WTC11 (cell line): ENCODE measurements around the gene C13orf46. TPM values are rescaled to one million over a fixed set of nuclear protein-coding genes. Genes with fewer than 3 reads are reported as not detected.
A peak's percentile ranks its signal among the peaks of the same experiment; 100 is the strongest.

ENCODE experiments used
- ATAC-seq: fragments of 200-7000 bp; cut with Tn5 transposase; 2 replicates; pipeline ENCODE4 v1.10.0; 2021; ENCODE audit warnings: mild to moderate bottlenecking, moderate library complexity
- CTCF ChIA-PET: fragments of 300-600 bp; sonication (Branson Sonifier 250); formaldehyde crosslinking; loops from one replicate; lab custom pipeline; 2021; ENCODE audit warnings: antibody characterized with exemption; lab: Charles Lee
- POLR2A ChIA-PET: fragments of 350-600 bp; sonication (Branson Sonifier 250); formaldehyde crosslinking; loops from one replicate; lab custom pipeline; 2021; ENCODE audit warnings: antibody characterized with exemption; lab: Charles Lee
- DNase-seq: peaks from one replicate; pipeline ENCODE4 v3.0.0; 2021; ENCODE audit warnings: low spot score
- H3K27ac Mint-ChIP-seq: 2 replicates; pipeline ENCODE4 v1.8.0; 2021; ENCODE audit warnings: mixed read lengths
- H3K27me3 Mint-ChIP-seq: 2 replicates; pipeline ENCODE4 v1.8.0; 2021; ENCODE audit warnings: low read depth, mild to moderate bottlenecking, moderate library complexity, mixed read lengths
- H3K36me3 Mint-ChIP-seq: 2 replicates; pipeline ENCODE4 v1.8.0; 2021; ENCODE audit warnings: mixed read lengths
- H3K4me1 Mint-ChIP-seq: 2 replicates; pipeline ENCODE4 v1.8.0; 2022; ENCODE audit warnings: mixed read lengths
- H3K4me3 Mint-ChIP-seq: 2 replicates; pipeline ENCODE4 v1.8.0; 2021; ENCODE audit warnings: mild to moderate bottlenecking, moderate library complexity, mixed read lengths
- H3K9me3 Mint-ChIP-seq: 2 replicates; pipeline ENCODE4 v1.8.0; 2021; ENCODE audit warnings: mixed read lengths
- AR ChIP-seq: fragments of 250-450 bp; sonication (Bioruptor Pico); IDR thresholded peaks from 2 replicates; pipeline ENCODE4 v1.9.0; 2021; ENCODE audit warnings: mild to moderate bottlenecking
- ELF4 ChIP-seq: sonication (generic); formaldehyde crosslinking; IDR thresholded peaks from 2 replicates; pipeline ENCODE4 v1.8.1; 2022; ENCODE audit warnings: low read depth, mild to moderate bottlenecking, moderate library complexity, missing genetic modification reagents
- ETV6 ChIP-seq: sonication (generic); formaldehyde crosslinking; IDR thresholded peaks from 2 replicates; pipeline ENCODE4 v1.8.1; 2022; ENCODE audit warnings: mild to moderate bottlenecking, missing genetic modification reagents
- HMGA2 ChIP-seq: fragments of 250-450 bp; sonication (Bioruptor Pico); IDR thresholded peaks from 2 replicates; pipeline ENCODE4 v1.4.0; 2021; ENCODE audit warnings: mild to moderate bottlenecking, moderate library complexity
- JAZF1 ChIP-seq: fragments of 250-450 bp; sonication (Bioruptor Pico); IDR thresholded peaks from 2 replicates; pipeline ENCODE4 v1.9.0; 2021; ENCODE audit warnings: moderate library complexity, mild to moderate bottlenecking, inconsistent platforms
- MYBL2 ChIP-seq: sonication (generic); formaldehyde crosslinking; IDR thresholded peaks from 2 replicates; pipeline ENCODE4 v1.8.1; 2023; ENCODE audit warnings: mild to moderate bottlenecking, moderate library complexity, missing genetic modification reagents
- RELA ChIP-seq: sonication (generic); formaldehyde crosslinking; IDR thresholded peaks from 2 replicates; pipeline ENCODE4 v1.8.1; 2022; ENCODE audit warnings: missing genetic modification reagents, mild to moderate bottlenecking, borderline replicate concordance
- SP1 ChIP-seq: sonication (generic); formaldehyde crosslinking; conservative IDR thresholded peaks from 2 replicates; pipeline ENCODE4 v1.8.1; 2022; ENCODE audit warnings: missing genetic modification reagents
- TCF7 ChIP-seq: sonication (generic); formaldehyde crosslinking; IDR thresholded peaks from 2 replicates; pipeline ENCODE4 v1.8.0; 2022; ENCODE audit warnings: mild to moderate bottlenecking, low read depth, missing genetic modification reagents, moderate library complexity
- ZBTB43 ChIP-seq: sonication (generic); formaldehyde crosslinking; IDR thresholded peaks from 2 replicates; pipeline ENCODE4 v1.8.1; 2023; ENCODE audit warnings: mild to moderate bottlenecking, missing genetic modification reagents
- ZNF121 ChIP-seq: sonication (generic); formaldehyde crosslinking; IDR thresholded peaks from 2 replicates; pipeline ENCODE4 v1.8.0; 2023; ENCODE audit warnings: missing genetic modification reagents
- ZNF219 ChIP-seq: sonication (generic); formaldehyde crosslinking; IDR thresholded peaks from 2 replicates; pipeline ENCODE4 v1.8.0; 2023; ENCODE audit warnings: missing genetic modification reagents, mild to moderate bottlenecking, borderline replicate concordance
- ZNF671 ChIP-seq: fragments of 250-450 bp; sonication (Bioruptor Pico); IDR thresholded peaks from 2 replicates; pipeline ENCODE4 v1.8.0; 2021; ENCODE audit warnings: mild to moderate bottlenecking
- total RNA-seq: library from RNA; stranded (reverse); gene quantifications from 3 replicates; pipeline ENCODE4 v1.2.3, GENCODE V29; 2021
- TF ChIP-seq, protein P1 (sequence below): fragments of 250-450 bp; sonication (Bioruptor Pico); conservative IDR thresholded peaks from 2 replicates; pipeline ENCODE4 v1.9.0; 2021; ENCODE audit warnings: mild to moderate bottlenecking
- TF ChIP-seq, protein P2 (sequence below): sonication (generic); formaldehyde crosslinking; IDR thresholded peaks from 2 replicates; pipeline ENCODE4 v1.8.1; 2023; ENCODE audit warnings: mild to moderate bottlenecking, missing genetic modification reagents
- TF ChIP-seq, protein P3 (sequence below): sonication (generic); formaldehyde crosslinking; IDR thresholded peaks from 2 replicates; pipeline ENCODE4 v1.8.0; 2022; ENCODE audit warnings: mild to moderate bottlenecking, missing genetic modification reagents
- TF ChIP-seq, protein P4 (sequence below): fragments of 250-450 bp; sonication (Bioruptor Pico); IDR thresholded peaks from 2 replicates; pipeline ENCODE4 v2.1.2; 2022; ENCODE audit warnings: mild to moderate bottlenecking, moderate library complexity

Gene C13orf46
- total RNA-seq, 1 experiment from 2014 or later: 0.50 TPM

DNA sequence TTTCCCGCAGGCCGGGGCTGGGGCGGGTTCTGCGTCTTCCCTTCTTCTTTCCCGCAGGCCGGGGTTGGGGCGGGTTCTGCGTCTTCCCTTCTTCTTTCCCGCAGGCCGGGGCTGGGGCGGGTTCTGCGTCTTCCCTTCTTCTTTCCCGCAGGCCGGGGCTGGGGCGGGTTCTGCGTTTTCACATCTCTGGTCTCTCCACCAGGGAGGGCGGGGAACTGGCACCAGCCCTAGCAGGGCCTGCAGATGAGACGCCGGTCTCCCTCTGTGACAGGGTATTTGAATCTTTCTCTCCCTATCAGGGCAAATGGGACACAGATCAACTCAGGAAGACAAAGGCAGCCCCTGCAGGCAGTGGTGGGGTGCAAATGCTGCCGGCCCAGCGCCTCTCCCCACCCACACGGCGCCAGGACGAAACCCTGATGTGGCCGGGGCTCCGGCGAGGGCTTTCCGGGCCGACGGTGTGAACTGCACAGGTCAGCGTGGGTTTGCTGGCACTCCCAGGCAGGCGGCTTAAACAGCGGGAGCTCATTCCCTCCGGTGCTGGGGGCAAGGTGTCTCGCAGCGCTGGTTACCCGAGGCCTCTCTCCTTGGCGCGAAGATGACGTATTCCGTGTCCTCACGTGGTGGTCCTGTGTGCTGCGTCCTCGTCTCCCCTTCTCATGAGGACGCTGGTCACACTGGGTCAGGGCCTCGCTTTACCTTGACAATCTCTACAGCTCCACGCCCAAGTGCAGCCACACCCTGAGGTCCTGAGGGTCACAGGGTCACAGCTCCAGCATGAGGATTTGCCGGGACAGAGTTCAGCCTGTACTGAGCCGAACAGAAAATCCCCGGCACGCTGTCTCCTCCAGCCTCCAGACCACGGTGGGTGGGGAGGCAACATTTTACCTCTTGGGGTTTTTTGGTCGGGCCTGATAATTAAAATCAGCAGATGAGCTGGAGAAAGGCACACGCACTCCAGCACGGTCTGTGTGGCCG lies 717 bp upstream of the C13orf46 start:
- peaks cover 7% of the 10 kb centered on the region; the same call in 1 of the 2 replicates for H3K36me3 Mint-ChIP-seq

GRCh38 chr13:113972451-113973217 lies 1.2 kb downstream of the C13orf46 start:
- no peak overlapping the region for H3K27ac Mint-ChIP-seq
- POLR2A ChIA-PET: no interaction called here
- no peak for ATAC-seq

More for the DNA sequence above, 717 bp upstream of the C13orf46 start:
- Mint-ChIP-seq H3K27ac (no peak overlapping the region), H3K27me3 (no peaks in the 10 kb centered on the region), H3K9me3 (no peaks in the 10 kb centered on the region), H3K4me1 (no peaks in the 10 kb centered on the region), H3K4me3 (no peak overlapping the region)
- DNase-seq: peak; percentile 8
- POLR2A ChIA-PET: no interaction called here
- CTCF ChIA-PET: no interaction called here
- no peak for ATAC-seq
- no peak for TF ChIP-seq AR (CRISPR knock-in tag)
- TF ChIP-seq, protein P1, sequence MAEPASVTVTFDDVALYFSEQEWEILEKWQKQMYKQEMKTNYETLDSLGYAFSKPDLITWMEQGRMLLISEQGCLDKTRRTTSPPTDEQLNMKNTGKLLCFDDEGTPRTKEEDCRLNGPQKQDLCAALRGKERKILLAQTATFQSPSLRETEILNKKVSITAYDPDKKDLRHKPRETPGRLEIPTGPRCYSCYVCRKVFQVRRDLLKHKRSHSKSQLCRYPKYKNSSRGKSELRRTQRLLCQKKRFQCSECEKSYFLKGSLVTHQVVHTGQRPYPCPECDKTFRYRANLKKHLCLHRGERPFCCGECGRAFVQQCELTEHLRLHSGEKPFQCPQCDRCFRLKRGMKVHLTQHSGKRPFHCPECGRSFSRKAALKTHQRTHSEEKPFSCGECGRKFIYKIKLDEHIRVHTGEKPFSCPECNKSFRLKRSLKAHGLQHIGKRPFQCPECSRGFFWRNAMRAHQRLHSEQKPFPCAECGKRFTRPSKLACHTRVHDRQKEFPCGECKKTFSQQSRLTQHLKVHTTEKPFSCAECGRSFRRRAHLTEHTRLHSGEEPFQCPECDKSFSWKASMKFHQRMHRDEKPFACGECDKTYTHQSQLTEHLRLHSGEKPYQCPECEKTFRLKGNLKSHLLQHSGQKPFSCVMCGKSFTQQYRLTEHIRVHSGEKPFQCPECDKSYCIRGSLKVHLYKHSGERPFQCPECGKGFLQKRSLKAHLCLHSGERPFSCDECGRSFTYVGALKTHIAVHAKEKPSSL (CRISPR knock-in tag): no peak
- TF ChIP-seq ETV6: no peak

GRCh38 chr13:113971471-113972231 lies 2.2 kb downstream of the C13orf46 start:
- peak; percentile 10 for DNase-seq
- no peak for ATAC-seq
- TF ChIP-seq, protein P2, sequence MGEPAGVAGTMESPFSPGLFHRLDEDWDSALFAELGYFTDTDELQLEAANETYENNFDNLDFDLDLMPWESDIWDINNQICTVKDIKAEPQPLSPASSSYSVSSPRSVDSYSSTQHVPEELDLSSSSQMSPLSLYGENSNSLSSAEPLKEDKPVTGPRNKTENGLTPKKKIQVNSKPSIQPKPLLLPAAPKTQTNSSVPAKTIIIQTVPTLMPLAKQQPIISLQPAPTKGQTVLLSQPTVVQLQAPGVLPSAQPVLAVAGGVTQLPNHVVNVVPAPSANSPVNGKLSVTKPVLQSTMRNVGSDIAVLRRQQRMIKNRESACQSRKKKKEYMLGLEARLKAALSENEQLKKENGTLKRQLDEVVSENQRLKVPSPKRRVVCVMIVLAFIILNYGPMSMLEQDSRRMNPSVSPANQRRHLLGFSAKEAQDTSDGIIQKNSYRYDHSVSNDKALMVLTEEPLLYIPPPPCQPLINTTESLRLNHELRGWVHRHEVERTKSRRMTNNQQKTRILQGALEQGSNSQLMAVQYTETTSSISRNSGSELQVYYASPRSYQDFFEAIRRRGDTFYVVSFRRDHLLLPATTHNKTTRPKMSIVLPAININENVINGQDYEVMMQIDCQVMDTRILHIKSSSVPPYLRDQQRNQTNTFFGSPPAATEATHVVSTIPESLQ: no peak
- TF ChIP-seq, protein P3, sequence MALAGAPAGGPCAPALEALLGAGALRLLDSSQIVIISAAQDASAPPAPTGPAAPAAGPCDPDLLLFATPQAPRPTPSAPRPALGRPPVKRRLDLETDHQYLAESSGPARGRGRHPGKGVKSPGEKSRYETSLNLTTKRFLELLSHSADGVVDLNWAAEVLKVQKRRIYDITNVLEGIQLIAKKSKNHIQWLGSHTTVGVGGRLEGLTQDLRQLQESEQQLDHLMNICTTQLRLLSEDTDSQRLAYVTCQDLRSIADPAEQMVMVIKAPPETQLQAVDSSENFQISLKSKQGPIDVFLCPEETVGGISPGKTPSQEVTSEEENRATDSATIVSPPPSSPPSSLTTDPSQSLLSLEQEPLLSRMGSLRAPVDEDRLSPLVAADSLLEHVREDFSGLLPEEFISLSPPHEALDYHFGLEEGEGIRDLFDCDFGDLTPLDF: no peak
- TF ChIP-seq ZNF219 (CRISPR knock-in tag): no peak
- no peak for TF ChIP-seq ZBTB43 (CRISPR knock-in tag)
- TF ChIP-seq JAZF1 (CRISPR knock-in tag): no peak
- TF ChIP-seq MYBL2 (CRISPR knock-in tag): no peak
- no peak for TF ChIP-seq ELF4 (CRISPR knock-in tag)
- no peak for TF ChIP-seq RELA (CRISPR knock-in tag)
- TF ChIP-seq ZNF671 (CRISPR knock-in tag): no peak
- no peak for TF ChIP-seq SP1 (CRISPR knock-in tag)
- TF ChIP-seq HMGA2: no peak
- no peak for TF ChIP-seq ZNF121 (CRISPR knock-in tag)

More at GRCh38 chr13:113972451-113973217, 1.2 kb downstream of the C13orf46 start:
- no peaks in the 10 kb centered on the region for H3K4me1 Mint-ChIP-seq
- H3K4me3 Mint-ChIP-seq: no peak overlapping the region
- CTCF ChIA-PET: no interaction called here
- no peaks in the 10 kb centered on the region; the same call in 1 of the 2 replicates for H3K27me3 Mint-ChIP-seq
- H3K36me3 Mint-ChIP-seq: peaks cover 3% of the 10 kb centered on the region; the same call in 1 of the 2 replicates
- DNase-seq: peak; percentile 6
- TF ChIP-seq TCF7 (CRISPR knock-in tag): no peak
- TF ChIP-seq, protein P4, sequence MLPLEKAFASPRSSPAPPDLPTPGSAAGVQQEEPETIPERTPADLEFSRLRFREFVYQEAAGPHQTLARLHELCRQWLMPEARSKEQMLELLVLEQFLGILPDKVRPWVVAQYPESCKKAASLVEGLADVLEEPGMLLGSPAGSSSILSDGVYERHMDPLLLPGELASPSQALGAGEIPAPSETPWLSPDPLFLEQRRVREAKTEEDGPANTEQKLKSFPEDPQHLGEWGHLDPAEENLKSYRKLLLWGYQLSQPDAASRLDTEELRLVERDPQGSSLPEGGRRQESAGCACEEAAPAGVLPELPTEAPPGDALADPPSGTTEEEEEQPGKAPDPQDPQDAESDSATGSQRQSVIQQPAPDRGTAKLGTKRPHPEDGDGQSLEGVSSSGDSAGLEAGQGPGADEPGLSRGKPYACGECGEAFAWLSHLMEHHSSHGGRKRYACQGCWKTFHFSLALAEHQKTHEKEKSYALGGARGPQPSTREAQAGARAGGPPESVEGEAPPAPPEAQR (CRISPR knock-in tag): no peak
- H3K9me3 Mint-ChIP-seq: no peaks in the 10 kb centered on the region

More at GRCh38 chr13:113971471-113972231, 2.2 kb downstream of the C13orf46 start:
- Mint-ChIP-seq H3K9me3 (no peaks in the 10 kb centered on the region), H3K27me3 (no peaks in the 10 kb centered on the region; the same call in 1 of the 2 replicates), H3K4me1 (no peaks in the 10 kb centered on the region), H3K4me3 (no peak overlapping the region), H3K36me3 (no peaks in the 10 kb centered on the region), H3K27ac (no peak overlapping the region)
- ChIA-PET POLR2A (no interaction called here), CTCF (no interaction called here)
